Suprapubic skin (tissue), 4 donors: ENCODE results near the gene ATXN7L1. TPM values are rescaled to one million over a fixed set of nuclear protein-coding genes. Genes with fewer than 3 reads are reported as not detected.

ENCODE experiments used
- DNase-seq, 2 donors: peaks; one replicate each; pipeline ENCODE4 v3.0.0-alpha.2; 2019; ENCODE audit warnings: low spot score in 2 of 2
- H3K27ac ChIP-seq: fragments of 200-600 bp; sonication (generic); one replicate; pipeline ENCODE4 v1.5.1; 2019
- H3K27me3 ChIP-seq: fragments of 200-600 bp; sonication (generic); one replicate; pipeline ENCODE4 v1.5.1; 2019
- H3K36me3 ChIP-seq: fragments of 200-600 bp; sonication (generic); one replicate; pipeline ENCODE4 v1.5.1; 2019
- H3K4me1 ChIP-seq: fragments of 200-600 bp; sonication (generic); one replicate; pipeline ENCODE4 v1.5.1; 2019
- H3K4me3 ChIP-seq: fragments of 200-600 bp; sonication (generic); one replicate; pipeline ENCODE4 v1.5.1; 2019; ENCODE audit warnings: mild to moderate bottlenecking
- H3K9me3 ChIP-seq: fragments of 200-600 bp; sonication (generic); one replicate; pipeline ENCODE4 v1.5.1; 2019
- CTCF ChIP-seq, 2 donors: fragments of 200-600 bp in 1 of 2; fragments of 450-650 bp in 1 of 2; sonication (generic) in 1 of 2; IDR thresholded peaks; one replicate each; pipeline ENCODE4 v1.5.1; 2016 to 2019; ENCODE audit warnings: antibody characterized with exemption in 2 of 2, mild to moderate bottlenecking in 1 of 2, moderate library complexity in 1 of 2
- EP300 ChIP-seq: sonication (generic); formaldehyde crosslinking; IDR thresholded peaks from one replicate; pipeline ENCODE4 v1.6.1; 2017; ENCODE audit warnings: antibody characterized with exemption
- POLR2A ChIP-seq, 2 donors: fragments of 450-650 bp; IDR thresholded peaks; one replicate each; pipeline ENCODE4 v1.6.1; 2017; ENCODE audit warnings: antibody characterized with exemption in 2 of 2, mild to moderate bottlenecking in 2 of 2, moderate library complexity in 2 of 2
- POLR2AphosphoS5 ChIP-seq, 3 donors: sonication (generic); formaldehyde crosslinking; IDR thresholded peaks; one replicate each; pipeline ENCODE4 v1.6.1; 2017; ENCODE audit warnings: antibody characterized with exemption in 3 of 3
- WGBS: methylation state at CpG from one replicate; pipeline ENCODE4 v1.1.5; 2018; 5-methylcytosine and 5-hydroxymethylcytosine counted together
- total RNA-seq, 4 donors: library from RNA; depleted of rRNA; stranded (reverse); fragments of >200 nt; gene quantifications; one replicate each; pipeline ENCODE4 v1.1.0, GENCODE V29; 2016

Gene ATXN7L1
- total RNA-seq, 4 donors from 2014 or later = 14.8 to 35.6 (median 17.3) TPM

GRCh38 chr7:105752671-105753275 is 123.6 kb downstream of the ATXN7L1 start:
- no peaks in the 10 kb centered on the region for H3K27me3 ChIP-seq
- TF ChIP-seq POLR2AphosphoS5 (IDR thresholded peaks at IDR 0.05) (no peak), POLR2A (IDR thresholded peaks at IDR 0.05) (no peak), CTCF (IDR thresholded peaks at IDR 0.05) (no peak), EP300 (no peak)
- 87% methylated on average over 5 of the region's 5 CpGs for WGBS
- H3K4me1 ChIP-seq = no peaks in the 10 kb centered on the region
- no peak overlapping the region for H3K4me3 ChIP-seq
- H3K9me3 ChIP-seq = no peaks in the 10 kb centered on the region
- peaks cover 11% of the 10 kb centered on the region for H3K36me3 ChIP-seq
- H3K27ac ChIP-seq = no peak overlapping the region
- no peak for DNase-seq

DNA sequence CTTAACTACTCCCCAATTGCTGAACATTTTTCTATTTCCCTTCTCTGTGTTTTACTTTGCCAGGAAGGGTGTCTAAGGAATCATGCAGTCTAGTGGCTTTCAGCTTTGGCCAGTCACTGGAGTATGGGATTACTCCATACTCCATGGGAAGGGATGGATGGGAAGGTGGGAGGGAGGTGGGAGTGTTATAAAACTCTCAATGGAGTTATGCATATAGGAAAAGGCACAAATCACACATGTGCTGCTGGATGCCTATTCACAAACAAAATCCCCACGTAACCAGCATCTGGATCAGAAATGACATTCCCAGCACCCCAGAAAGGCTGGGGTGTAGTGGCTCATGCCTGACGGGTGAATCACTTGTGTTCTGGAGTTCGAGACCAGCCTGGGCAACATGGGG is 125.3 kb downstream of the ATXN7L1 start:
- DNase-seq = no peak
- peaks cover 11% of the 10 kb centered on the region for H3K36me3 ChIP-seq
- no peak for TF ChIP-seq POLR2A (IDR thresholded peaks at IDR 0.05)
- TF ChIP-seq EP300 = no peak
- TF ChIP-seq POLR2AphosphoS5 (IDR thresholded peaks at IDR 0.05) = no peak
- TF ChIP-seq CTCF (IDR thresholded peaks at IDR 0.05) = no peak
- H3K27ac ChIP-seq = no peak overlapping the region
- H3K4me3 ChIP-seq = no peak overlapping the region
- H3K9me3 ChIP-seq = no peaks in the 10 kb centered on the region
- H3K27me3 ChIP-seq = no peaks in the 10 kb centered on the region
- H3K4me1 ChIP-seq = no peaks in the 10 kb centered on the region
- WGBS = 91% methylated on average over 3 of the region's 3 CpGs

- 67% methylated on average over 4 of the region's 4 CpGs for WGBS
- peaks cover 6% of the 10 kb centered on the region for H3K36me3 ChIP-seq
- DNase-seq = no peak
- H3K9me3 ChIP-seq = no peaks in the 10 kb centered on the region
- H3K4me1 ChIP-seq = no peaks in the 10 kb centered on the region
- no peak overlapping the region for H3K4me3 ChIP-seq
- H3K27me3 ChIP-seq = no peaks in the 10 kb centered on the region
- TF ChIP-seq CTCF (IDR thresholded peaks at IDR 0.05) = no peak
- no peak for TF ChIP-seq POLR2AphosphoS5 (IDR thresholded peaks at IDR 0.05)
- TF ChIP-seq POLR2A (IDR thresholded peaks at IDR 0.05) = no peak
- no peak for TF ChIP-seq EP300
- H3K27ac ChIP-seq = no peak overlapping the region
Measured at GRCh38 chr7:105748701-105749100, 127.7 kb downstream of the ATXN7L1 start.

DNA sequence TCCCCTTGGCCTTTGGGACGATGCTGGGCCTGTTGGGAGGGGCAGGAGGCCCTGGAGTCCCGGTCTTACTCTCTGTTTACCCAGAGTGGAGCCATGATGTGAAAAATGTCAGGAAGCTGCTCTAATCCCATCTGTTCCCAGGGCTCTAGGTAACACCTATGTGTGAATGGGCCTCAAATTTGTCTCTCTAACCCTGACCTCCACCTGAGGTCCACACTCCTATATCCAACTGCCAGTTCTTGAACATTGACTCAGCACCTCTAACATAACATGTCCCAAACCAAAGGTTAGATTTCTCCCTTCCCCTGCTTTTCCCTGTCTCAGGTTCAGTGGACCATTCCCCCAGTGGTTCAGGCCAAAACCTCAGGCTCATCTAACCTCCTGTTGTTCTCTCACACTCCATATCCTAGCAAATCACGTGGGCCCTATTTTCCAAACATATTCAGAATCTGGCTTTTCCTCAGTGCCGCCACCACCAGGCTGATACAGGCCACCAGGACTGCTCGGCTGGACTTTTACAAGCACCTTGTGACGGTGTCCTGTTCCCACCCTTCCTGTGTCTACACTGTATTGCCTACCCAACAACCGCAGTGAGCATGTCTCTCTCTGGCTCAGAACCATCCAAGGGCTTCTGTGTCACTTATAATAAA is 130.6 kb downstream of the ATXN7L1 start:
- Histone ChIP-seq H3K27ac (no peak overlapping the region), H3K27me3 (no peaks in the 10 kb centered on the region), H3K4me3 (no peak overlapping the region), H3K9me3 (no peaks in the 10 kb centered on the region), H3K4me1 (no peaks in the 10 kb centered on the region), H3K36me3 (peaks cover 3% of the 10 kb centered on the region)
- 94% methylated on average over 7 of the region's 7 CpGs for WGBS
- TF ChIP-seq POLR2AphosphoS5 (IDR thresholded peaks at IDR 0.05) = no peak
- TF ChIP-seq CTCF (IDR thresholded peaks at IDR 0.05) = no peak
- TF ChIP-seq POLR2A (IDR thresholded peaks at IDR 0.05) = no peak
- TF ChIP-seq EP300 = no peak
- no peak for DNase-seq

- Histone ChIP-seq H3K27me3 (no peaks in the 10 kb centered on the region), H3K9me3 (no peaks in the 10 kb centered on the region), H3K4me1 (no peaks in the 10 kb centered on the region), H3K4me3 (no peak overlapping the region), H3K27ac (no peak overlapping the region), H3K36me3 (no peaks in the 10 kb centered on the region)
- DNase-seq = no peak
- no peak for TF ChIP-seq POLR2A (IDR thresholded peaks at IDR 0.05)
- no peak for TF ChIP-seq EP300
- no peak for TF ChIP-seq CTCF (IDR thresholded peaks at IDR 0.05)
- TF ChIP-seq POLR2AphosphoS5 (IDR thresholded peaks at IDR 0.05) = no peak
- 100% methylated on average over 1 of the region's 1 CpG for WGBS
Measured at GRCh38 chr7:105744258-105744657, 132.1 kb downstream of the ATXN7L1 start.
